Measurements from ENCODE around the gene RIPK3. TPM values are rescaled to one million over a fixed set of nuclear protein-coding genes. Genes with fewer than 3 reads are reported as not detected.
A peak's percentile ranks its signal among the peaks of the same experiment; 100 is the strongest.

The RIPK3 gene
- total RNA-seq, 4 donors from 2014 or later, result 6.8 to 13.7 (median 11.1) TPM

- TF ChIP-seq CTCF (IDR thresholded peaks at IDR 0.05) (no peak), POLR2AphosphoS5 (IDR thresholded peaks at IDR 0.05) (no peak), EP300 (IDR thresholded peaks at IDR 0.05) (no peak), POLR2A (IDR thresholded peaks at IDR 0.05) (no peak)
- H3K27ac ChIP-seq, result no peak overlapping the region
- H3K4me3 ChIP-seq, result no peak overlapping the region
- peaks cover 20% of the 10 kb centered on the region for H3K36me3 ChIP-seq
- DNase-seq (ENCODE audit: low spot score in 2 of 2), result peak in 1 of 2 donors; percentile 38
- 84% methylated on average over 6 of the region's 7 CpGs for WGBS
- peaks cover 63% of the 10 kb centered on the region for H3K4me1 ChIP-seq
- peaks cover 9% of the 10 kb centered on the region for H3K27me3 ChIP-seq
- H3K9me3 ChIP-seq, result no peaks in the 10 kb centered on the region
Measured at GRCh38 chr14:24337144-24337823, 2.5 kb downstream of the RIPK3 start.

- 70% methylated on average over 8 of the region's 12 CpGs for WGBS
- Histone ChIP-seq H3K9me3 (no peaks in the 10 kb centered on the region), H3K4me1 (peaks cover 71% of the 10 kb centered on the region), H3K27ac (peak overlapping the region; percentile 77), H3K4me3 (peak overlapping the region; percentile 46), H3K36me3 (peaks cover 20% of the 10 kb centered on the region), H3K27me3 (peaks cover 9% of the 10 kb centered on the region)
- DNase-seq (ENCODE audit: low spot score in 2 of 2), result peak in 1 of 2 donors; percentile 69
- TF ChIP-seq POLR2A (IDR thresholded peaks at IDR 0.05), result no peak
- TF ChIP-seq EP300 (IDR thresholded peaks at IDR 0.05), result no peak
- no peak for TF ChIP-seq CTCF (IDR thresholded peaks at IDR 0.05)
- TF ChIP-seq POLR2AphosphoS5 (IDR thresholded peaks at IDR 0.05), result no peak
Measured at GRCh38 chr14:24335461-24336171, 4.2 kb downstream of the RIPK3 start.

- TF ChIP-seq CTCF (IDR thresholded peaks at IDR 0.05) (peak in 1 of 2 donors; percentile 1), POLR2A (IDR thresholded peaks at IDR 0.05) (no peak)
- no peaks in the 10 kb centered on the region for H3K9me3 ChIP-seq
- peak within 1 kb of the TSS; percentile 46 for H3K4me3 ChIP-seq
- WGBS, result 13% methylated on average over 14 of the region's 65 CpGs
- DNase-seq (ENCODE audit: low spot score in 2 of 2), result peak in 1 of 2 donors; percentile 64
- H3K27ac ChIP-seq, result peak within 1 kb of the TSS; percentile 77
- peaks cover 9% of the 10 kb centered on the region for H3K27me3 ChIP-seq
- peaks cover 66% of the 10 kb centered on the region for H3K4me1 ChIP-seq
- H3K36me3 ChIP-seq, result peaks cover 20% of the 10 kb centered on the region
Measured at GRCh38 chr14:24334431-24335291, 5.1 kb downstream of the RIPK3 start, which contains the start of gene ADCY4. Gene ADCY4 (minus strand): TSS chr14:24335071. CDS start chr14:24334652, 419 bp downstream.

- peaks cover 55% of the 10 kb centered on the region for H3K4me1 ChIP-seq
- peaks cover 9% of the 10 kb centered on the region for H3K27me3 ChIP-seq
- no peak for TF ChIP-seq EP300 (IDR thresholded peaks at IDR 0.05)
- no peak for TF ChIP-seq POLR2A (IDR thresholded peaks at IDR 0.05)
- peak; percentile 73 to 77 for TF ChIP-seq CTCF (IDR thresholded peaks at IDR 0.05)
- H3K27ac ChIP-seq, result no peak overlapping the region
- peak in 1 of 2 donors; percentile 89 for DNase-seq (ENCODE audit: low spot score in 2 of 2)
- peaks cover 14% of the 10 kb centered on the region for H3K36me3 ChIP-seq
- 5% methylated on average over 31 of the region's 56 CpGs for WGBS
- peak overlapping the region; percentile 28 for H3K4me3 ChIP-seq
- H3K9me3 ChIP-seq, result no peaks in the 10 kb centered on the region
Measured at GRCh38 chr14:24332268-24332993, 7.4 kb downstream of the RIPK3 start.
